Suprapubic skin (tissue), 4 donors: ENCODE results near the gene PDE4D.

Experiments used
- CTCF ChIP-seq, 2 donors: fragments of 200-600 bp in 1 of 2; fragments of 450-650 bp in 1 of 2; sonication (generic) in 1 of 2; IDR thresholded peaks; one replicate each; pipeline ENCODE4 v1.5.1; 2016 to 2019; ENCODE audit warnings: antibody characterized with exemption in 2 of 2, mild to moderate bottlenecking in 1 of 2, moderate library complexity in 1 of 2
- EP300 ChIP-seq: sonication (generic); formaldehyde crosslinking; IDR thresholded peaks from one replicate; pipeline ENCODE4 v1.6.1; 2017; ENCODE audit warnings: antibody characterized with exemption
- POLR2A ChIP-seq, 2 donors: fragments of 450-650 bp; IDR thresholded peaks; one replicate each; pipeline ENCODE4 v1.6.1; 2017; ENCODE audit warnings: antibody characterized with exemption in 2 of 2, mild to moderate bottlenecking in 2 of 2, moderate library complexity in 2 of 2
- POLR2AphosphoS5 ChIP-seq, 3 donors: sonication (generic); formaldehyde crosslinking; IDR thresholded peaks; one replicate each; pipeline ENCODE4 v1.6.1; 2017; ENCODE audit warnings: antibody characterized with exemption in 3 of 3

- TF ChIP-seq CTCF (IDR thresholded peaks at IDR 0.05) = no peak
- TF ChIP-seq EP300 = no peak
- TF ChIP-seq POLR2A (IDR thresholded peaks at IDR 0.05) = no peak
- no peak for TF ChIP-seq POLR2AphosphoS5 (IDR thresholded peaks at IDR 0.05)
These were observed 707.7 kb downstream of the PDE4D start for GRCh38 chr5:59185757-59186385.
